GM18909 (cell line): Measurements from ENCODE around the gene PPRC1.
A peak's percentile ranks its signal among the peaks of the same experiment; 100 is the strongest.

Experiments used
- ATAC-seq: cut with Tn5 transposase; IDR thresholded peaks from one replicate; pipeline ENCODE4 v1.9.1; 2021; ENCODE audit warnings: mild to moderate bottlenecking; ENCODE audit not compliant: unreplicated experiment, poor library complexity

Gene PPRC1

DNA sequence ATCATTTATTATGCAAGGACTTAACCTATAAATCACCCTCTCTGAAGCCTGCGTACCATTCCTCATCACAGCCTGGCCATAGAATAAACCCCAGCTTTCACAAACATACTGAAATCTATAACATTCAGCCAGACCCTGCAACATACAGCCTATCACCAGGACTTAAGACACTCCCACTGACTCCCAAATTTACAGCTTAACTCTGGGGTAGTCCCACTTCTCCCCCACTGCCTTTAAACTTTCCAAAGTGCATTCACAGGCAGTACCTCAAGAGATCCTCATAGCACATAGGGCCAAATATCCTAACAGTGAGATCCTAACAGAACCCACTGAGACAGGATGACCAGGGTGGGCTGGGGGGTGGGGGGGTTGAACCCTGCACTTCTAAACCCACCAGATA, 16.2 kb upstream of the PPRC1 start:
- no peak for ATAC-seq

DNA sequence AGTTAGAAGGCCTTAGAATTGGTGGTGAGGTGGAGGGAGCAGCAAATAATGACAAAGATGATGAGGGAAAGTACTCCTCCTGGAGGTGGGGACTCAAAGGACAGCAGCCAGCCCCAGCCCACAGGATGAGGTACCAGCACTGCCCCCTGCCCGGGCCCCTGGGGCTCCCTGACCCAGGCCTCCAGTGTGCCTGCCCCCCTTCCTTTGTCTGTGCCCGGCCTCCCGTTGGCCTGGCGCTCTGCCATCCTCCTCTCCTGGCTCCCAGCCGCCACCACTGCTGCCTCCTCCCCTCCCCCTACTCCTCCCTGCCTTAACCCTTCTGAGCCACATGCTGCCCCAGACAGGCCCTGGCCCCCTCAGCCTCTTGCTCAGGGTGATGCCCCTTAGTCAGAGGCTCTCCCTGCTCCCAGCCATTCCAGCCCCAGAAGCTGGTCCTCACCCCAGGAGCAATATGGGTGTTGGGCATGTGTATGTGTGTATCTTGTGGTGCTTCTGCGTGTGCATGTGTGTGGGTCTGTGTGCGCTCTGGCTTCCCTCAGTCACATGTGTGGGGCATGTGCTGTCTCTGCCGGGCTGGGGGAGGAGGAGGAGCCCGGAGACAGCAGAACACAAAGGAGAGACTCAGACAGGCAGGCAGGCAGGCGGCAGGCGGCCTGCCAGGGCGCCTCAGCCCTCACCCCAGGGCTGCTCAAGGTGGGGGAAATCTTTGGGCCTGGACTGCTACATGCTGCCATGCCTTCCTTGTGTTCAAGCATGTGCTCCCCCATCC, 15.3 kb upstream of the PPRC1 start:
- no peak for ATAC-seq

DNA sequence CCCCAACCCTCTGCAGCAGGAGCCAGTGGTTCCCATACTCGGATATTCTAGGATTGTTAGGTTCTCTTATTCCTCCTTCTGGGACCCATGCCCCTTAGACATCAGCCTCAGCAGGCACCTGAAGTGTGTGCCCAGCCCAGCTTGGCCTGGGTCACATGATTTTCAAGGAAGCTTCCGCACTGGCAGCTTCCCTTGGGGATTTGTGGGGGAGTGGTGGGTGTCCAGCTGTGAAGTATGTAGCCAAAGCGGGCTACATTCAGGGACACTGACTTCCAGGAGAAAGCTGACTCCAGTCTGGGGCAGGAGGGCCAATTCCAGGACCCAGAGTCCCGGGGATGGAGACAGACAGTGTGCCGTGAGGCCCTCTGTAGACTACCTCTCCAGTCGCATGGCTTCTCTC, 14.0 kb upstream of the PPRC1 start:
- no peak for ATAC-seq

DNA sequence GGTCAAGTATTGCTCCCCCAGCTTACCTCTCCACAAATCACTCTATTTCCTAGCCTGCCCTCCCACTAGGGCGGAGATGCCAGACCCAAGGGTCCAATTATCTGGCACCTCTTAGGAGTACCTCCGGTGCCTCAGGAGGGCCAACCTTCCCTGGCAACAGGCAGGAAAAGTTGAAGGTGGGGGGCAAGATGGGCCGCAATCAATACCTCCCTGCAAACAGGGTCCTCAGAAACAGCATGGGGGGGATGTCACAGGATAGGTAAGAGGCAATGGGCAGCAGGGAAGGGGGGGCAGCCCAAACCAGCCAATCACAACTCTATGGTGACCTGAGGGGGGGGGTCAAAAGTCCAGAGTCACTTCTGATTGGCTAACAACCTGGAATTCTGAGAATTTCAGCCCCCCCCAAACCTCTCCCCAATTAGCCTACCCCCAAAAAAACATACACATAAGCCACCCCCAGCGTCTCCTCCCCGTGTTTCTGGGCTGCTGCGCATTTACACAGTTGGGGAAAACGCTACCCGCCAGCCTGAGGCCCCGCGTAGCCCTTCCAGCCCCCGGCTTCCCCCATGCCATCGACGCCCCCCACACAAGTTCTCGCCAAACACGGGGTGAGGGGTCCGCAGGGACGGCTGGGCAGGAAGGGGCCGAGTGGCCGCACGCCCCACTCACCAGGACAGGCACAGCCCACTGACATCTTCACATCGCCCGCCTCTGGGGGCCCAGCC, 13.3 kb upstream of the PPRC1 start:
- ATAC-seq: no peak

DNA sequence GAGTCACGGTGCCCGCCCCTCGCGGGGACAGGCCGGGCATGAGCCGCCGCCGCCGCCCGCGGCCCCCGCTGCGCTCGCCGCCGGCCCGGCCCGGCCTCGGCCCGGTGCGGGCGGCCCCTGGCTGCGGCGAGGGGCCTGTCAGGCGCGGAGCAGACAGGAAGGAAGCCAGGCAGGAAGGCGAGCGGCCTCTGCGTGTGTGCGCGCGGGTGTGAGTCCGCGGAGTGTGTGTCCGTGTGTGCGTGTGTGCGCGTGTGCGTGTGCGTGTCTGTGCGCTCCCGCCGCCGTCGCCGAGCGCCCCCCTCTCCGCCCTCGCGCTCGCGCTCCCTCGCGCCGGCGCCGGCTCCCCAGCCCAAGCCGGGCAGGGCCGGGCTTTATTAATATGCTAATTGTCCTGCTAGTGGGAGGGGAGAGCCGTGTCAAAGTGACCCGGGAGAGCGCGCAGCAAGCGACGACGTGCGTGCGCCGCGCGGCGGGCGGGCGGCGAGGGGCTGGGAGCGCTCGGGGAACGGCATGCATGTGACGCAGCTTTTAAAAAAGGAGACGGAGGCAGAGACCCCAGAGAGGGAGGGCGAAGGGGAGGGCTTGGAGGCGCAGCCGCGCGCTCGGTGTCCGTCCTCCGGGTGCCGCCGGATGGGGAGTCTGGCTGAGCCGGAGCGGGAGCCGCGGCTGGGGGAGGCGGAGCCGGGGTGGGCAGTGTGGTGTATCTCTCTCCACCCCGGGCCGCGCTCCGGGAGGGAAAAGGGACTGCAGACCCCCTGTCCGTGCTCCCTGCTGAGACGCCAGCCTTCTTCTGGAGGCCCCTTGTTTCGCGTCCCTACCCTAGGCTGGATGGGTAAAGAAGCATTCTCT, 12.5 kb upstream of the PPRC1 start, which contains the start of gene LDB1:
Gene LDB1 (minus strand): TSS at position 227 of the 849 bp plus-strand sequence. CDS start 258 bp downstream, outside the sequence.
- ATAC-seq: peak; percentile 56

DNA sequence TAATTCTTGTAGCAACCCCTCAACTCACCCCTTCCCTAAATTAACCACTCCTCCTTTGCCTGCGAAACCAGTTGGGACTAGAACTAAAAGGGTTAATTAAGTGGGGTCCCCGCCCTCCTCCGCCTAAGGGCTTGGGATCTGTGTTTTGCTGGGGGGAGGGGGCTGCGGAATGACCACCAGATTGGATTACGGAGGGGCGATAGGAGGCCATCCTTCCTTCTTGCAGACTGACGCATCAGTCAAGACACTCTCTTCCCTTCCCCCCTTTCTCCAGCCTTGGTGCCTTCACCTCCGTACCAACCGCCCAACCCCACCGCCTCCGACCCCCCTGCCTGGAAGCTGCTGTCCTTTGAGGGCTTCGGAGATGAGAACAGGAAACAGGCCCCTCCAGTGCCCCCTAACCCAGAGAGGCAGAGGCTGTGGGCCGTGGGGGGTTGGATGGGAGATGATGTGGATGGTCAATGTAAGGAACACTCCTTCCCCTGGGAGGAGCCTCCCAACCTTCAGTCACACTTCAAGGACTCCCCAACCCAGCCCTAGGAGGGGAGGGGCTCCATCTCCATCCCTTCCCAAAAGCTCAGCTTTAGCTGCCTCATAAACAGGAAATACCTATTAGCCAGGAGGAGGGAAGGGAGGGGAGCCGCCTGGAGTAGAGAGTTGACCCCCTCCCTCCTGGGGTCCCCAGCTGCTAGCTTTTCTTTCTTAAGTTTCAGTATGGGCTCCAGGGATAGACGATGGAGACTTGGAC, 11.7 kb upstream of the PPRC1 start:
- no peak for ATAC-seq

DNA sequence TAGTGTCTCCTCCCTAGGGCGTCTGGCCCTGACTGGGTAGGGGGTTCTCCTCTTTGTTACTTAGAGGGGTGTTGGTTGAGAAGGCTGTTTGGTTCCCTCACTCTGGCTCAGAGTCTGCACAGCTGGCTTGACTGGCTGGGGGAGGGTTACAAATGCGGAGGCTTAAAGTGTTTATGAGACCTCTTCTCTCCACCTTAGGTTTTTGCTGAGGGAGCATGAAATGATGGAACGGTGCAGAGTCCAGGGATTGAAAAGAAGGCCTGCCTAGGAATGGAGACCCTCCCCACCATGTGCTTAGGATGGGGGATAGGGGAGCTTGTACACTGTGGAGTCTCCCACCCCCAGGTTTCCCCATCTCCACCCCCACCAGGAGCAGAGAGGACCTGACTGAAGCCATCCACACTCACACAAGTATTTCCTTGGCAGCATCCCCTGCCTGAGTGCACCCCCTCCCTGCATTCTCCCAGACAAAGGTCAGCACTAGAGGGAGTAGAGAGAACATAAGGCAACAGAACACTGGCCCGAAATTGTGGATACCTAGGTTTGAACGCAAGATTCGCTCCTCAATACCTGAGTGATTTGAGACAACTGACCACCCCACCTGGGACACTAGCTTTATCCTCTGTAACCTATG, 11.0 kb upstream of the PPRC1 start:
- no peak for ATAC-seq

DNA sequence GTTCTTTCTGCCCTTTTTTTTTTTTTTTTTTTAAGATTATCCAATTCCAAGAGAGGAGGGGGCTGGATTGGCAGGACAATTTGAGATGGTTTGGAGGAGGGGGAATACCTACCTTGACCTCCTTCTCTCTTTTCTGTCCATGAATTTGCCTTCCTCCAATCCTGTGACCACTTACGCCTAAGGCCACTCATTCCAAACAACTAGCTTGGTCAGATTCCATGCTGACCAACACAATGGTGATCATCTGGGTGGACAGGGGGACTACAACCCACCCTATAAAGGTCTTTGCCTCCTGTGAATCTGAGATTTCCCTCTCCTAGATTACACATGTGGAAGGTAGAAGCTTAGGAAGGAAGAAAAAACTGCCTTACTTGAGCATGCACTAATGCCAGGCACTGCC, 10.4 kb upstream of the PPRC1 start:
- ATAC-seq: no peak

DNA sequence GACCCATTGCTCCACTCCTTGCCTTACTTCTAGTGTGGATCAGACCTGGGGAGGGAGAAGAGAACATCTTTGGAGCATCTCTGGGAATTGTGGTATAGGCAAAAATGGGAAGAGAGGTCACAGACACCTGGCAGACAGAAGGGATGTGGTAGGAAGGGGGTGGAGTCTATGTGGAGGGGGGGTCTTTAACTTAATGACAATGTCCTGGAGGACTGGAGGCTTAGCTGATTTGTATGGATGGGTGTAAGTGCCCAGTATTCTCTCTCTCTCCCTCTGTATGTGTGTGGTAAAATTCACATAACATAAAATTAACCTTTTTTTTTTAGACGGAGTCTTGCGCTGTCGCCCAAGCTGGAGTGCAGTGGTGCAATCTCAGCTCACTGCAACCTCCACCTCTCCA, 9.6 kb upstream of the PPRC1 start:
- no peak for ATAC-seq

DNA sequence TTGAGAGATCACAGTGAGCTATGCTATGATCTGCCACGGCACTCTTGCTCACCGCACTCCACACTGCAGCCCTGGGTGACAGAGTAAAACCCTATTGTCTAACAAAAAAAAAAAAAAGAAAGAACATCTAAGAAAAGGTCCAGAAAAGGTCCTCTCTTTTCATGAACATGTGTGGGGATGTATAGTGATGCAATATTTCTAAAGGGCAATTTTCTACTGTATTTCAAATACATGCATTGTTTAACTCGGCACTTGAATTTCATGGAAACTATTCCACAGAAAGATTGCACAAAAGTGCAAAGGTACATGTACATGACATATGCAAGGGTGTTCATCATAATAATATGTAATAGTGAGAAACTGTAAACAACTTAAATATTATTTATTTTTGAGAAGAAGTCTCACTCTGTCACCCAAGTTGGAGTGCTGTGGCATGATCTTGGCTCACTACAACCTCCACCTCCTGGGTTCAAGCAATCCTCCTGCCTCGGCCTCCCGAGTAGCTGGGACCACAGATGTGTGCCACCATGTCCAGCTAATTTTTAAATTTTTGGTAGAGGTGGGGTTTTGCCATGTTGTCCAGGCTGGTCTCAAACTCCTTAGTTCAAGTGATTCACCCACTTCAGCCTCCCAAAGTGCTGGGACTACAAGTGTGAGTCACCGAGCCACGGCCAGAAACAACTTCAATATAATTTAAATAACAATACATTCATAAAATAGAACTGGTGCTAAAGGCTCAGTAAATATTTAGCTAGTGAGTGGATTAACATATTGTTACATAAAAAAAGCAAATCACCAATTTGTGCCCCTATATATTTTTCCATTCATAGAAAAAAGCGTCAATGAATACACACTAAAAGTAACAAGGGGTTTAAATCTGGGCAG, 1.3 kb upstream of the PPRC1 start:
- no peak for ATAC-seq

DNA sequence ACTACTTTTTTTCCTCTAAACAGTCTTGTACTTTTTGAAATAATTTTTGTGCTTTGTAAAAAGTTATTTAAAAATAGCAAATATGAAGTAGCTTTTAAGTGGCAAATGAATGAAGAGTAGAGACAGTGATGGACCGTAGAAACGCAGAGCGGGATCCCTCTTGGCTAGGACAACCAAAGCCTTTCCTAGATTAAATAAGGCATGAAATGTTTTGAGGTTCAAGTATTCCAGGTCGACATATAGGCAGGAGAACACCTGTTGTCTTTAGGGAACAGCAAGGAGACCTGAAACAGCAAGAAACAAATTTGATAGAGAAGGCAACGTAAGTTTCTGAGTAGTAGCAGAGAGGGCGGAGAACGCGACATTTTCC, 662 bp upstream of the PPRC1 start:
- ATAC-seq: no peak

DNA sequence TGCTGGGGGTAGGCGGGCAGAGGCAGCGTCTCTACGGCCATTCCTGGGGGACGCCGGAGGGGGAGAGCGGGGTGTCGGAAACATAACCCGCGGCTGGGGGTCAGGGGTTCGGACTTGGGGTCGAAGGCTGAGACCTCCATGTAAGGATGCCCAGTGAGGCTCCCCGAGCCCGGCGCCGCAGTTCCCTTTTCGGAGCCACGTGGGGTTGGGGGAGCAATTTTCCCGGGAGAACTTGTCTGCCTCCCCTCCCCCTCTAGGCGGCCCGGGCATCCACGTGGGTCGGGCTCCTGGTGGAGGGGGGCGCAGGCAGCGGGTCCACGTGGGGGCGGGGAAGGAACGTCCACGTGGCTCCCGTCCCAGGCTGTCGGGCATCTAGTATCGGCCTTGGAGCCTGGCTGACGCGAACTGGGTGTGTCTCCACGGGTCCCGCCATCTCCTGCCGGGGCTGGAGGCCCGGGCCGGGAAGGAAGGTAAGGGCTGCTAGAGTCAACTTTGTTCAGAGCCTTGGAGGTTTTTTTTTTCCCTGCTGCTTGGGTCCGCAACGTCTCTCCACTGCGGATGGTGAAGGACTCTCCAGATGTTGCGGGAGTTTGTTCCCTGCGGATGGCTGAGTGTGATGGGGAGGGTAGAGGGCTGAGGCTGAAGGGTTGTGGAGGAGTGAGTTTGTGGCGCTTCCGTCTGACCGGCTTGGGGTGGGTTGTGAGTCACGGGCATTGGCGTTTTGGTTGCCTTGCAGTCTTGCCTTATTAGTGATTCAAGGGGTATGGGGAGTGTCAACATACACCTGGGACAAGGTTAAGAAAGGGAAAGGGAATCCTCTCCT, 744 bp downstream of the PPRC1 start:
- ATAC-seq: no peak

DNA sequence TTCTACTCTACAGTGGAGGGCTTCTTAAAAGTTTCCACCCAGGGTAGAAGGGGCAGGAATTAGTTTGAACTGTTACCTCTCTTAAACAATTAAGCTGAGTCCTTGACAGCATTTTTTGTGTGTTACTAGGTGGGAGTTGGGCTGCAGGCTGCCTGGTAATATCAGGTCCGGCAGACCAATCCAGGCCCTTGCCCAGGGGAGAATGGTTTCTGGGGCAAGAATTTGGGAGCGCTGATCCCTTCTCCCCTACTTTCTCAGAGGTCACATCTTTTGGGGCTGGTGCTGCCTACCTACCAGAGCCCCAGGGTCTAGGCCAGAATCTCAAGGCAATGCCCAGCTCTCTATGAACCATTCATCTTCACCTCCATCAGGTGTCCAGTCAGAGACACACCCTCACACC, 1.6 kb downstream of the PPRC1 start:
- ATAC-seq: no peak

DNA sequence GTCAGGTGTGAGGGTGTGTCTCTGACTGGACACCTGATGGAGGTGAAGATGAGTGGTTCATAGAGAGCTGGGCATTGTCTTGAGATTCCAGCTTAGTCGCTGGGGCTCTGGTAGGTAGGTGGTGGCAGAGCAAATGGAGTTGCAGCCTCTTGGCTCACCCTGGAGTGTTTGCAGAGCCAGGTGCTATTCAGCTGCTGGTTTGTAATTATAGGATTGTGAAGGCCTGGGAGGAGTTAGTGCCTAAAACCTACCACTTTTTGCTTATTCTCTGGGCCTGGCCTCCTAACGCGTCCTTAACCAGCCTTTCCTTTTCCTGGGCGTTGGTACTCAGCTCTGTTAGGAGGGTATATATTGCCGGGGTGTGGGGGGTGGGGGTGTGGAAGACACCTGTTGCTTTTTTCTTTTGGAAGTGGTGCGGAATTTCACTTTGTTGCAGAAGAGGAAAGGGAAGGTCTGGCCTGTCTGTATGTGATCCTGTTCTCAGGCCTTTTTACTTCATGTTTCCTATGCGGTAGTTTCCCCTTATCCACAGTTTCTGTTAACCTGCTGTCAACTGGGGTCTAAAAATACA, 3.2 kb downstream of the PPRC1 start:
- no peak for ATAC-seq

DNA sequence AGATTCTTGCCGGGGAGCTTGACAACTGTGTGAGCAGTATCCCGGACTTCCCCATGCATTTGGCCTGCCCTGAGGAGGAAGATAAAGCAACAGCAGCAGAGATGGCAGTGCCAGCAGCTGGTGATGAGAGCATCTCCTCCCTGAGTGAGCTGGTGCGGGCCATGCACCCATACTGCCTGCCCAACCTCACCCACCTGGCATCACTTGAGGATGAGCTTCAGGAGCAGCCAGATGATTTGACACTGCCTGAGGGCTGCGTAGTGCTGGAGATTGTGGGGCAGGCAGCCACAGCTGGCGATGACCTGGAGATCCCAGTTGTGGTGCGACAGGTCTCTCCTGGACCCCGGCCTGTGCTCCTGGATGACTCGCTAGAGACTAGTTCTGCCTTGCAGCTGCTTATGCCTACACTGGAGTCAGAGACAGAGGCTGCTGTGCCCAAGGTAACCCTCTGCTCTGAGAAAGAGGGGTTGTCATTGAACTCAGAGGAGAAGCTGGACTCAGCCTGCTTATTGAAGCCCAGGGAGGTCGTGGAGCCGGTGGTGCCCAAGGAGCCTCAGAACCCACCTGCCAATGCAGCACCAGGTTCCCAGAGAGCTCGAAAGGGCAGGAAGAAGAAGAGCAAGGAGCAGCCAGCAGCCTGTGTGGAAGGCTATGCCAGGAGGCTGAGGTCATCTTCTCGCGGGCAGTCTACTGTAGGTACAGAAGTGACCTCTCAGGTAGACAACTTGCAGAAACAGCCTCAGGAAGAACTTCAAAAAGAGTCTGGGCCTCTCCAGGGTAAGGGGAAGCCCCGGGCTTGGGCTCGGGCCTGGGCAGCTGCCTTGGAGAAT, 6.7 kb downstream of the PPRC1 start:
- no peak for ATAC-seq

DNA sequence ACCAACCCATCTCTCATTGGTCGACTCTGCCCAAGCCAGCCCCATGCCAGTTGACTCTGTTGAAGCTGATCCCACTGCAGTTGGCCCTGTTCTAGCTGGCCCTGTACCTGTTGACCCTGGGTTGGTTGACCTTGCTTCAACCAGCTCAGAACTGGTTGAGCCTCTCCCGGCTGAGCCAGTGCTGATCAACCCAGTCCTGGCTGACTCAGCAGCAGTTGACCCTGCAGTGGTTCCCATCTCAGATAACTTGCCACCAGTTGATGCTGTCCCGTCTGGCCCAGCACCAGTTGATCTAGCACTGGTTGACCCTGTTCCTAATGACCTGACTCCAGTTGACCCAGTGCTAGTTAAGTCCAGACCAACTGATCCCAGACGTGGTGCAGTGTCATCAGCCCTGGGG, 7.4 kb downstream of the PPRC1 start:
- no peak for ATAC-seq
